ENCODE data around the gene LAPTM5.
"Not testable (repeated sequence)": the region's sequence is repeated elsewhere in the genome, so short reads cannot be mapped to it uniquely, and the experiment has no call there.

DNA sequence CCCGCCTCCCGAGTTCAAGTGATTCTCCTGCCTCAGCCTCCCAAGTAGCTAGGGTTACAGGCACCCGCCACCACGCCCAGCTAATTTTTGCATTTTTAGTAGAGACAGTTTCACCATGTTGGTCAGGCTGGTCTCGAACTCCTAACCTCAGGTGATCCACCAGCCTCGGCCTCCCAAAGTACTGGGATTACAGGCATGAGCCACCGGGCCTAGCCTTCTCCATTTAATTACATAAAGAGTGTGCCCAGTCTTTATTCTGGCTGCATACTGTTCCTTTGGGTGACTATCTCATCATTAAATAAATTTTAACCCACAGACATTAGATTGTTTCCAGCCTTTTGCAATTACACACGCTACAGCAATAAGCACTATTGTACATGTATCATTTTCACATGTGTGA, 9.4 kb upstream of the LAPTM5 start:
- TF ChIP-seq, protein P1, sequence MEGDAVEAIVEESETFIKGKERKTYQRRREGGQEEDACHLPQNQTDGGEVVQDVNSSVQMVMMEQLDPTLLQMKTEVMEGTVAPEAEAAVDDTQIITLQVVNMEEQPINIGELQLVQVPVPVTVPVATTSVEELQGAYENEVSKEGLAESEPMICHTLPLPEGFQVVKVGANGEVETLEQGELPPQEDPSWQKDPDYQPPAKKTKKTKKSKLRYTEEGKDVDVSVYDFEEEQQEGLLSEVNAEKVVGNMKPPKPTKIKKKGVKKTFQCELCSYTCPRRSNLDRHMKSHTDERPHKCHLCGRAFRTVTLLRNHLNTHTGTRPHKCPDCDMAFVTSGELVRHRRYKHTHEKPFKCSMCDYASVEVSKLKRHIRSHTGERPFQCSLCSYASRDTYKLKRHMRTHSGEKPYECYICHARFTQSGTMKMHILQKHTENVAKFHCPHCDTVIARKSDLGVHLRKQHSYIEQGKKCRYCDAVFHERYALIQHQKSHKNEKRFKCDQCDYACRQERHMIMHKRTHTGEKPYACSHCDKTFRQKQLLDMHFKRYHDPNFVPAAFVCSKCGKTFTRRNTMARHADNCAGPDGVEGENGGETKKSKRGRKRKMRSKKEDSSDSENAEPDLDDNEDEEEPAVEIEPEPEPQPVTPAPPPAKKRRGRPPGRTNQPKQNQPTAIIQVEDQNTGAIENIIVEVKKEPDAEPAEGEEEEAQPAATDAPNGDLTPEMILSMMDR (IDR thresholded peaks at IDR 0.05; ENCODE audit: insufficient read depth, low read depth, low read length), result not testable (repeated sequence)
- TF ChIP-seq EZH2 (IDR thresholded peaks at IDR 0.05; ENCODE audit: insufficient read depth, low read length), result not testable (repeated sequence)
